ENCODE results near the gene ETV7.

The ETV7 gene

DNA sequence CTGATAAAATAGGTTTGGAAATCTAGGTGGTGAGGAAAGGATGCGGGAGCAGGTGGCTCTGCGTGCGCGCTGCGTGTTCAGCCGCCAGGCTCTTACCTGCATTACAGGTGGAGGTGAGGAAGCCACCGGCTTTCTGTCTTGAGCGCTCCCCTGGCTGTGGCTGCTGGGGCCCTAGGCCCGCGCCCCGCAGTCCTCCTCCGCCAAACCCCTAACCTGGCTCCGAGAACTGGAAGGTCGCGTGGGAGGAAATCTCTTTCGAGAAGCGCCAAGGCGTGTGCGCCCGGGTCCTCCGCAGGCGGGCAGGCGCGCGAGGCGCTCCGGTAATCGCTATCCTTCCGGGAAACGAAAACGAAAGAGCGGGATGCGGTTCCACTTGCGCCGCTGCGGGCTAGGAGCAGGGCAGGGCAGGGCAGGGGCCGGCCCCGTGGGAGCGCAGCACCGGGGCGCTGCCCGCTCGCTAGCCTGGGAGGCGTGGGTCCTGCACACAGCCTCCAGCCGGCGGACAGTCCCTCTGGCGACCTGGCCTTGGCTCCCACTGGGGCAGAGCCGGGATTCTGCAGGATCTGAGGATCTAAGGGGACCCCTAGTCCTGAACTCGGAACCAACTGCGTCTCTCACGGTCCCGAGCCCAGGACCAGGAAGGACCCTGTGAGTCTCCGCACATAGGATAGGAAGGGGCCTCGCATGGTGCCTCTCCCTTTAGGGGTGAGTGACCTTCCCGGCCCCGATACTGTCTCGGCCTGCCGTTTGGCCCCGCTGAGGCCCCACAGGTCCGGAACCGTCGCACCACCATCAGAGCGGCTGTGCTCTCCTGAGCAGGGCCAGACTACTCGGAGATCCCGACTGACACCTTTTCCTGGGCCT lies at the start of gene ETV7:
TSS of gene ETV7 (minus strand) at position 230 of the 864 bp plus-strand sequence. CDS start at position 102, 128 bp downstream.
- peak; percentile 52 for DNase-seq (ENCODE audit: low read depth)
- H3K4me3 ChIP-seq (ENCODE audit: low read depth, low read length): peak within 1 kb of the TSS; percentile 43
- TF ChIP-seq, protein P1, sequence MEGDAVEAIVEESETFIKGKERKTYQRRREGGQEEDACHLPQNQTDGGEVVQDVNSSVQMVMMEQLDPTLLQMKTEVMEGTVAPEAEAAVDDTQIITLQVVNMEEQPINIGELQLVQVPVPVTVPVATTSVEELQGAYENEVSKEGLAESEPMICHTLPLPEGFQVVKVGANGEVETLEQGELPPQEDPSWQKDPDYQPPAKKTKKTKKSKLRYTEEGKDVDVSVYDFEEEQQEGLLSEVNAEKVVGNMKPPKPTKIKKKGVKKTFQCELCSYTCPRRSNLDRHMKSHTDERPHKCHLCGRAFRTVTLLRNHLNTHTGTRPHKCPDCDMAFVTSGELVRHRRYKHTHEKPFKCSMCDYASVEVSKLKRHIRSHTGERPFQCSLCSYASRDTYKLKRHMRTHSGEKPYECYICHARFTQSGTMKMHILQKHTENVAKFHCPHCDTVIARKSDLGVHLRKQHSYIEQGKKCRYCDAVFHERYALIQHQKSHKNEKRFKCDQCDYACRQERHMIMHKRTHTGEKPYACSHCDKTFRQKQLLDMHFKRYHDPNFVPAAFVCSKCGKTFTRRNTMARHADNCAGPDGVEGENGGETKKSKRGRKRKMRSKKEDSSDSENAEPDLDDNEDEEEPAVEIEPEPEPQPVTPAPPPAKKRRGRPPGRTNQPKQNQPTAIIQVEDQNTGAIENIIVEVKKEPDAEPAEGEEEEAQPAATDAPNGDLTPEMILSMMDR (IDR thresholded peaks at IDR 0.05; ENCODE audit: insufficient read depth, low read depth, low read length, missing control alignments): no peak

DNA sequence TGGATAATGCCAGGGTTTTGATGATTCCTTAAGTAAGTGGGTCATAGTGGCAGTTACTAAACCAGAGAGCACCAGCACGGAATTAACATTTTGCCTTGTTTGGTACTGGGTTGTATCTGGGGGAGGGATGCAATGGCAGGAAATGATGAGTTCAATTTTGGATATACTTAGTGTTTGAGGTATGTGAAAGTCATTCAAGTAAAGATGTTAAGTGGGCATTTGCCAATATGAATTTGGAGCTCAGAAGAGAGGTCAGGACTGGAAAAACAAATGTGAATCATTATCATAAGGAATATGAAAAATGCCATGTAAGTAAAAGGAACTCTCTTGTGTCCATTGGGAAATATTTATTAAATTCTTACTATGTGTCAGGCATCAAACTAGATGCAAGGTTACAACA lies 49.0 kb upstream of the ETV7 start:
- peak; percentile 4 for DNase-seq (ENCODE audit: low read depth)

DNA sequence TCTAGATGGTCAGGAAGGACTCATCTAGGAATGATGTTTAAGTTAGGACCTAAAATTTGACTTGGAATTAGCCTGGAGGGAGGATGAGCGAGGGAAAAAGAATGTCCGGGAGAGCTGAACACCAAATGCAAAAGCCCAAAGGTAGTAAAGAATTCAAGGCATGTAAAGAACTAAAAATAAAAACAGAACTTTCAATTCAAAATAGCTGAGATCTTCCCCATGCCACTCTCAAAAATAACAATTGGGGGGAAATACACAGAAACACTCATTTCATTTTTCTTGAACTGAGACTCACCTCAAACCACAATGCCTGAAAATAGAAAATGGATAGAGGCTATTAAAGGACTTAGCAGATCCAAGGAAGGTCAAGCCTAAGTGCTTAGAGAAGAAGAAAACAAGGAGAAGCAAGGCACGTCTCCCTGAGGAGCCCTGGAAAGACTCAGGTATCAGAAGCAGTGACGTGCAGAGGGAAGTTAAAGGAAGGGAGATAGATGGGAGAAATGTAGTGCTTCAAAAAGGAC lies 44.7 kb upstream of the ETV7 start:
- DNase-seq (ENCODE audit: low read depth): peak; percentile 46
- TF ChIP-seq, protein P1 (IDR thresholded peaks at IDR 0.05; ENCODE audit: insufficient read depth, low read depth, low read length, missing control alignments): no peak
- no peak overlapping the region; the same call in 1 of the 2 replicates for H3K4me3 ChIP-seq (ENCODE audit: low read depth, low read length)

More for the DNA sequence above, 49.0 kb upstream of the ETV7 start:
- TF ChIP-seq, protein P1 (IDR thresholded peaks at IDR 0.05; ENCODE audit: insufficient read depth, low read depth, low read length, missing control alignments): no peak
- H3K4me3 ChIP-seq (ENCODE audit: low read depth, low read length): no peak overlapping the region

DNA sequence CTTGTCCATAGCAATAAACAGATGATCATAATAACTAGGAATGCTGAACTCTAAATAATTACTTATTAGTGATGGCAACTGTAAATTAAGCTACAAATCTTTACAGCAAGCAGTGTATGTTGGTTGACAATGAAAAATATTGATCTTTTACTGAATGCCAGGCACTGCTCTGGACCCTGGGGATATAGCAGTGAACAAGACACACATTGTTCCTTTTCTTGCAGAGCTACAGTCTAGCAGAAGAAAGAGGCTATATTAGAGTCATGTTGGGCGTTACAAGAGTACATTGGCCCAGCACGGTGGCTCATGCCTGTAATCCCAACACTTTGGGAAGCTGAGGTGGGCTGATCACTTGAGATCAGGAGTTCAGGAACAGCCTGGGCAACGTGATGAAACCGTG lies 43.7 kb upstream of the ETV7 start:
- TF ChIP-seq, protein P1 (IDR thresholded peaks at IDR 0.05; ENCODE audit: insufficient read depth, low read depth, low read length, missing control alignments): no peak

DNA sequence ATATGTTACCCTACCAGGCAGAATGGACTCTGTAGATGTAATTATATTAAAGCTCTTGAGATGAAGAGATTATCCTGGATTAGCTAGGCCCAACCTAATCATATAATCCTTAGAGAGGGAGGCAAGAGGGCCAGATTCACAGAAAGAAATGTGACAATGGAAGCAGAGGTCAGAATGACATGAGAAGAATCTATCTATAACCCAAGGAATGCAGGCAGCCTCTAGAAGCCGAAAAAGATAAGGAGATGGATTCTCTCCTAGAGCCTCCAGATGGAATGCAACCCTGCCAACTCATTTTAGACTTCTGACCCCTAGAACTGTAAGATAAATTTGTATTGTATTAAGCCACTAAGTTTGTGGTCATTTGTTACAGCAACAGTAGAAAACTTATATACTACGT lies 42.9 kb upstream of the ETV7 start:
- no peak for DNase-seq (ENCODE audit: low read depth)
- no peak overlapping the region for H3K4me3 ChIP-seq (ENCODE audit: low read depth, low read length)
- TF ChIP-seq, protein P1 (IDR thresholded peaks at IDR 0.05; ENCODE audit: insufficient read depth, low read depth, low read length, missing control alignments): no peak

More for the DNA sequence above, 43.7 kb upstream of the ETV7 start:
- no peak overlapping the region for H3K4me3 ChIP-seq (ENCODE audit: low read depth, low read length)
- no peak for DNase-seq (ENCODE audit: low read depth)

DNA sequence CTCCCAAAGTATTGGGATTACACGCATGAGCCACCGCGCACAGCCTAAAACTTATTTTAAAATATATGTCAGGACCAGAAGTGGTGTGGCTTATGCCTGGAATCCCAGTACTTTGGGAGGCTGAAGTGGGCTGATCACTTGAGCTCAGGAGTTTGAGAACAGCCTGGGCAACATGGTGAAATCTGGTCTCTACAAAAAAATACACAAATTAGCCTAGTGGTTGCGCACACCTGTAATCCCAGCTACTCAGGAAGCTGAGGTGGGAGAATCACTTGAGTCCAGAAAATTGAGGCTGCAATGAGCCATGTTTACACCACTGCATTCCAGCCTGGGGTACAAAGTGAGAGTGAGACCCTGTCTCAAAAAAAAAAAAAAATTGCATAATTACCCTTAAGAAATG lies 41.4 kb upstream of the ETV7 start:
- peak; percentile 7 for DNase-seq (ENCODE audit: low read depth)
- no peak overlapping the region for H3K4me3 ChIP-seq (ENCODE audit: low read depth, low read length)
- TF ChIP-seq, protein P1 (IDR thresholded peaks at IDR 0.05; ENCODE audit: insufficient read depth, low read depth, low read length, missing control alignments): peak; percentile 16

Measured in GM12865 (cell line).